Uterus (tissue), 4 donors: ENCODE data around the gene TNKS2. TPM values are rescaled to one million over a fixed set of nuclear protein-coding genes. Genes with fewer than 3 reads are reported as not detected.

Experiments
- DNase-seq, 2 donors: peaks; one replicate each; pipeline ENCODE4 v3.0.0-alpha.2; 2019 to 2020
- H3K27ac ChIP-seq, 2 donors: fragments of 200-600 bp; sonication (generic); 1 replicate in 1 of 2; 2 replicates in 1 of 2; pipeline ENCODE4 v1.5.1; 2016 to 2018
- H3K27me3 ChIP-seq, 2 donors: fragments of 200-600 bp; sonication (generic); one replicate each; pipeline ENCODE4 v1.5.1; 2018 to 2019; ENCODE audit warnings: control low read depth in 1 of 2
- H3K36me3 ChIP-seq, 2 donors: fragments of 200-600 bp; sonication (generic); one replicate each; pipeline ENCODE4 v1.5.1; 2019; ENCODE audit warnings: control low read depth in 1 of 2
- H3K4me1 ChIP-seq, 2 donors: fragments of 200-600 bp; sonication (generic); one replicate each; pipeline ENCODE4 v1.5.1; 2018 to 2019; ENCODE audit warnings: control low read depth in 1 of 2
- H3K4me3 ChIP-seq, 2 donors: fragments of 200-600 bp; sonication (generic); 1 replicate in 1 of 2; 2 replicates in 1 of 2; pipeline ENCODE4 v1.5.1; 2018 to 2019; ENCODE audit warnings: mild to moderate bottlenecking in 1 of 2
- H3K9me3 ChIP-seq, 2 donors: fragments of 200-600 bp; sonication (generic); one replicate each; pipeline ENCODE4 v1.5.1; 2019; ENCODE audit warnings: control low read depth in 1 of 2
- CTCF ChIP-seq, 4 experiments: fragments of 200-600 bp in 2 of 4; fragments of 450-650 bp in 2 of 4; sonication (generic) in 2 of 4; IDR thresholded peaks; one replicate each; pipeline ENCODE4 v1.5.1; 2016 to 2019; ENCODE audit warnings: antibody characterized with exemption in 4 of 4, mild to moderate bottlenecking in 2 of 4, moderate library complexity in 1 of 4
- POLR2A ChIP-seq, 2 donors: fragments of 450-650 bp; IDR thresholded peaks; one replicate each; pipeline ENCODE4 v1.6.1; 2016; ENCODE audit warnings: antibody characterized with exemption in 2 of 2, mild to moderate bottlenecking in 1 of 2, moderate library complexity in 1 of 2
- intact Hi-C: fragments of 100-400 bp; cut with DNase I; formaldehyde crosslinking; loops from one replicate; pipeline ENCODE4 v1.15.1; 2023; ENCODE audit warnings: low total_unique reads
- total RNA-seq, 4 donors: library from RNA; depleted of rRNA in 3 of 4; stranded (reverse); fragments of >200 nt in 3 of 4; gene quantifications; one replicate each; pipeline versions ENCODE4 v1.1.0 to v1.2.4, GENCODE V29; 2014 to 2023
- donor health status: DM: yes; HTN: yes; CAD: no.

Gene TNKS2
- total RNA-seq, 4 donors from 2014 or later, result 33.8 to 102 (median 51.9) TPM

- no peaks in the 10 kb centered on the region for H3K4me1 ChIP-seq
Observed at GRCh38 chr10:91761721-91762120, 36.5 kb upstream of the TNKS2 start.

DNA sequence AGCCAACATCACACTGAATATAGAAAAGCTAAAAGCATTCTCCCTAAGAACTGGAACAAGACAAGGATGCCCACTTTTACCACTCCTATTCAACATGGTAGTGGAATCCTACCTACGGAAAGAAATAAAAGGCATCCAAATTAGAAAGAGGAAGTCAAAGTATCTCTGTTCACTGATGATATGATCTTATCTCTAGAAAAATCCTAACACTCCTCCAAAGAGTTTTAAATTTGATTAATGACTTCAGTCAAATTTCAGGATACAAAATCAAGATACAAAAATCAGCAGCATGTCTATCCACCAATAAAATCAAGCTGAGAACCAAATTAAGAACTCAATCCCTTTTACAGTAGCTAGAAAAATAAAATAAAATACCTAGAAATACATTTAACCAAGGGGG lies 35.3 kb upstream of the TNKS2 start:
- no peaks in the 10 kb centered on the region for H3K4me1 ChIP-seq
- H3K27me3 ChIP-seq, result no peaks in the 10 kb centered on the region
- H3K36me3 ChIP-seq, result no peaks in the 10 kb centered on the region
- intact Hi-C loops, result no loop called here
- no peak for TF ChIP-seq CTCF (IDR thresholded peaks at IDR 0.05)
- no peak for TF ChIP-seq POLR2A (IDR thresholded peaks at IDR 0.05)
- no peak for DNase-seq
- H3K4me3 ChIP-seq, result no peak overlapping the region
- H3K9me3 ChIP-seq, result no peaks in the 10 kb centered on the region
- H3K27ac ChIP-seq, result no peak overlapping the region

More at GRCh38 chr10:91761721-91762120, 36.5 kb upstream of the TNKS2 start:
- no peaks in the 10 kb centered on the region for H3K9me3 ChIP-seq
- no peaks in the 10 kb centered on the region for H3K27me3 ChIP-seq
- H3K36me3 ChIP-seq, result no peaks in the 10 kb centered on the region
- no peak for DNase-seq
- TF ChIP-seq CTCF (IDR thresholded peaks at IDR 0.05) (no peak), POLR2A (IDR thresholded peaks at IDR 0.05) (no peak)
- intact Hi-C loops, result no loop called here
- no peak overlapping the region for H3K27ac ChIP-seq
- H3K4me3 ChIP-seq, result no peak overlapping the region

DNA sequence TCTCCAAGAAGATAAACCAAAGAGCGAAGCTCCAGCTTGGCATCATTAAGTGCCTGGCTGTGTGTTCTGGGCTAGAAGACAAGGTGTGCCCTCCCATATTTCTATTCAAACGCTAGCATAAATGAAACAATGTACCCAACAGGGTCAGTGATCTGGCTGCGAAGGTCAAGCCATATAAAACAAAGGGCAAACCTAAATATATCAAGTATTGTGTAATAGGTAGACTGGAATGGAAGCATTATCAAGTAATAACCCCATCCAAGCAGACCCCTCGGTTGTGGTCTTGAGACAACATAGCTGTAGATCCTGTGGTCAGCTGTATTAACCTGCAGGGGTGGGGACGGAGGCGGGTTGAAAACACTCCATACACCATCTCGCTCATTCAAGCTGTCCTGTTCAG lies 31.6 kb upstream of the TNKS2 start:
- intact Hi-C loops, result no loop called here
- H3K27me3 ChIP-seq, result no peaks in the 10 kb centered on the region
- no peak for DNase-seq

GRCh38 chr10:91768123-91768522 lies 30.1 kb upstream of the TNKS2 start:
- TF ChIP-seq POLR2A (IDR thresholded peaks at IDR 0.05) (no peak), CTCF (IDR thresholded peaks at IDR 0.05) (no peak)
- H3K27ac ChIP-seq, result no peak overlapping the region
- intact Hi-C loops, result no loop called here
- H3K4me3 ChIP-seq, result no peak overlapping the region
- H3K4me1 ChIP-seq, result no peaks in the 10 kb centered on the region
- no peaks in the 10 kb centered on the region for H3K9me3 ChIP-seq
- DNase-seq, result no peak
- H3K36me3 ChIP-seq, result no peaks in the 10 kb centered on the region
- no peaks in the 10 kb centered on the region for H3K27me3 ChIP-seq

More for the DNA sequence above, 31.6 kb upstream of the TNKS2 start:
- Histone ChIP-seq H3K4me3 (no peak overlapping the region), H3K4me1 (no peaks in the 10 kb centered on the region), H3K9me3 (no peaks in the 10 kb centered on the region), H3K36me3 (no peaks in the 10 kb centered on the region), H3K27ac (no peak overlapping the region)
- TF ChIP-seq POLR2A (IDR thresholded peaks at IDR 0.05) (no peak), CTCF (IDR thresholded peaks at IDR 0.05) (no peak)

DNA sequence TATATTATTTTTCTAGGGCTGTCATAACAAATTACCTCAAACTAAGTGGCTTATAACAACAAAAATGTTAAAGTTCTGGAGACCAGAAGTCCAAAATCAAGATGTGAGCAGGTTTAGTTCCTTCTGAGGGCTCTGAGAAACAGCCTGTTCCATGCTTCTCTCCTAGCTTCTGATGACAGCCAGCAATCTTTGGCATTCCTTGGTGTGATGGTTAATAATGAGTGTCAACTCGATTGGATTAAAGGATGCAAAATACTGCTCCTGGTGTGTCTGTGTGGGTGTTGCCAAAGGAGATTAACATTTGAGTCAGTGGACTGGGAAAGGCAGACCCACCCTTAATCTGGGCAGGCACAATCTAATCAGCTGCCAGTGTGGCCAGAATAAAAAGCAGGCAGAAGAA lies 26.3 kb upstream of the TNKS2 start:
- intact Hi-C loops, result no loop called here
- H3K4me3 ChIP-seq, result no peak overlapping the region
- no peaks in the 10 kb centered on the region for H3K9me3 ChIP-seq

More for the DNA sequence above, 26.3 kb upstream of the TNKS2 start:
- no peak for TF ChIP-seq CTCF (IDR thresholded peaks at IDR 0.05)
- no peak for TF ChIP-seq POLR2A (IDR thresholded peaks at IDR 0.05)
- Histone ChIP-seq H3K36me3 (no peaks in the 10 kb centered on the region), H3K27me3 (no peaks in the 10 kb centered on the region), H3K27ac (no peak overlapping the region), H3K4me1 (no peaks in the 10 kb centered on the region)
- no peak for DNase-seq
